Glutamatergic neuron (in vitro differentiated cells): ENCODE results near the gene WAC. TPM values are rescaled to one million over a fixed set of nuclear protein-coding genes. Genes with fewer than 3 reads are reported as not detected.

Source experiments
- DNase-seq: peaks from one replicate; pipeline ENCODE4 v3.0.0; 2022
- H3K27ac Mint-ChIP-seq: one replicate; pipeline ENCODE4 v1.8.0; 2020; ENCODE audit warnings: mild to moderate bottlenecking, mixed read lengths, inconsistent platforms; ENCODE audit not compliant: unreplicated experiment
- H3K27me3 Mint-ChIP-seq: one replicate; pipeline ENCODE4 v1.8.0; 2020; ENCODE audit warnings: mild to moderate bottlenecking, moderate library complexity, mixed read lengths, inconsistent platforms; ENCODE audit not compliant: unreplicated experiment
- H3K36me3 Mint-ChIP-seq: one replicate; pipeline ENCODE4 v1.8.0; 2020; ENCODE audit warnings: mild to moderate bottlenecking, mixed read lengths, inconsistent platforms; ENCODE audit not compliant: unreplicated experiment
- H3K4me1 Mint-ChIP-seq: one replicate; pipeline ENCODE4 v1.8.0; 2020; ENCODE audit warnings: mild to moderate bottlenecking, low read depth, mixed read lengths, inconsistent platforms; ENCODE audit not compliant: unreplicated experiment
- H3K4me3 Mint-ChIP-seq: one replicate; pipeline ENCODE4 v1.8.0; 2020; ENCODE audit warnings: mild to moderate bottlenecking, mixed read lengths, inconsistent platforms; ENCODE audit not compliant: unreplicated experiment
- H3K9me3 Mint-ChIP-seq: one replicate; pipeline ENCODE4 v1.8.0; 2020; ENCODE audit warnings: mild to moderate bottlenecking, moderate library complexity, mixed read lengths, inconsistent platforms; ENCODE audit not compliant: unreplicated experiment
- total RNA-seq: library from RNA; stranded (reverse); fragmentation: NEBNext Ultra II Directional; extraction: Animal tissue kit (Norgen Biotek cat#: 25700); gene quantifications from one replicate; pipeline ENCODE4 v1.2.1, GENCODE V29; 2021; ENCODE audit not compliant: unreplicated experiment
- TF ChIP-seq, protein P1 (sequence below): fragments of 200-600 bp; sonication (generic); IDR thresholded peaks from one replicate; pipeline ENCODE4 v1.5.0; 2021; ENCODE audit not compliant: partially characterized antibody, unreplicated experiment

WAC gene
- total RNA-seq, 1 donor from 2014 or later: 121 TPM

DNA sequence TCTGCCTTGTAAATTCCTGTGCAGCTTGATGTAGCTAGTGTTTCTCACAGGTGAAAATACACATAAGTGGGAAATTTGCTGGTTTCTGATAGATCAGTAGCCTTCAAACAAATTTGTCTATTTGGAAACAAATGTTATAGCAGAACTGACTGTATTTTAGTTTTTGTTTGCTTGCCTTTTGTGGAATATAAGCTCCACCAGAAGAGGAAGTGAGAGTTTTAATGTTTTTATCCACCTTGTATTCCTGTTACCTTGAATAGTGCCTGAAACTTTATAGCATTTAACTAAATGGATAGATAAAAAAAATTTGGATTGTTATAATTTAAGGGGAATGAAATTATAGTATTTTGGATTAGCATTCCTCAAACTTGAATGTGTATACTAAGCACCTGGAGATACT is 9.8 kb downstream of the WAC start:
- peaks cover 6% of the 10 kb centered on the region for H3K4me1 Mint-ChIP-seq
- H3K27ac Mint-ChIP-seq: no peak overlapping the region
- H3K9me3 Mint-ChIP-seq: no peaks in the 10 kb centered on the region
- H3K4me3 Mint-ChIP-seq: no peak overlapping the region
- H3K36me3 Mint-ChIP-seq: no peaks in the 10 kb centered on the region
- TF ChIP-seq, protein P1, sequence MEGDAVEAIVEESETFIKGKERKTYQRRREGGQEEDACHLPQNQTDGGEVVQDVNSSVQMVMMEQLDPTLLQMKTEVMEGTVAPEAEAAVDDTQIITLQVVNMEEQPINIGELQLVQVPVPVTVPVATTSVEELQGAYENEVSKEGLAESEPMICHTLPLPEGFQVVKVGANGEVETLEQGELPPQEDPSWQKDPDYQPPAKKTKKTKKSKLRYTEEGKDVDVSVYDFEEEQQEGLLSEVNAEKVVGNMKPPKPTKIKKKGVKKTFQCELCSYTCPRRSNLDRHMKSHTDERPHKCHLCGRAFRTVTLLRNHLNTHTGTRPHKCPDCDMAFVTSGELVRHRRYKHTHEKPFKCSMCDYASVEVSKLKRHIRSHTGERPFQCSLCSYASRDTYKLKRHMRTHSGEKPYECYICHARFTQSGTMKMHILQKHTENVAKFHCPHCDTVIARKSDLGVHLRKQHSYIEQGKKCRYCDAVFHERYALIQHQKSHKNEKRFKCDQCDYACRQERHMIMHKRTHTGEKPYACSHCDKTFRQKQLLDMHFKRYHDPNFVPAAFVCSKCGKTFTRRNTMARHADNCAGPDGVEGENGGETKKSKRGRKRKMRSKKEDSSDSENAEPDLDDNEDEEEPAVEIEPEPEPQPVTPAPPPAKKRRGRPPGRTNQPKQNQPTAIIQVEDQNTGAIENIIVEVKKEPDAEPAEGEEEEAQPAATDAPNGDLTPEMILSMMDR: no peak
- DNase-seq: no peak
- no peaks in the 10 kb centered on the region for H3K27me3 Mint-ChIP-seq

DNA sequence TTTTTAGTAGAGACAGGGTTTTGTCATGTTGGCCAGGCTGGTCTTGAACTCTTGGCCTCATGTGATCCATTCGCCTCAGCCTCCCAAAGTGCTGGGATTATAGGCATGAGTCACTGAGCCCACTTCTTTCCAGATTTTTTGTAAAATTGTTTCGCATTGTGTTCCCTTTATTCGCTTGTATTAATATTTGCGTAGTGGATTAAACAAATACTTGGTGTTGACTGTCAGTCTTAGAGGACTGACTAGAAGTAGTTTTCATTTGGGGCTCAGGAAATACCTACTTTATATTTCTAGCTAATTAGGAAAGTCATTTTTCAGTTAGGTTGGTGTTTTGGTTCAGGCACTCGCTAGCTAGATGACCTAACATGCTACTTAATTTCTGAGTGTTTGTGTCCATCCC is 11.1 kb downstream of the WAC start:
- Mint-ChIP-seq H3K9me3 (no peaks in the 10 kb centered on the region), H3K27me3 (no peaks in the 10 kb centered on the region), H3K4me3 (no peak overlapping the region), H3K27ac (no peak overlapping the region), H3K4me1 (peaks cover 8% of the 10 kb centered on the region), H3K36me3 (no peaks in the 10 kb centered on the region)
- no peak for DNase-seq
- TF ChIP-seq, protein P1: no peak

DNA sequence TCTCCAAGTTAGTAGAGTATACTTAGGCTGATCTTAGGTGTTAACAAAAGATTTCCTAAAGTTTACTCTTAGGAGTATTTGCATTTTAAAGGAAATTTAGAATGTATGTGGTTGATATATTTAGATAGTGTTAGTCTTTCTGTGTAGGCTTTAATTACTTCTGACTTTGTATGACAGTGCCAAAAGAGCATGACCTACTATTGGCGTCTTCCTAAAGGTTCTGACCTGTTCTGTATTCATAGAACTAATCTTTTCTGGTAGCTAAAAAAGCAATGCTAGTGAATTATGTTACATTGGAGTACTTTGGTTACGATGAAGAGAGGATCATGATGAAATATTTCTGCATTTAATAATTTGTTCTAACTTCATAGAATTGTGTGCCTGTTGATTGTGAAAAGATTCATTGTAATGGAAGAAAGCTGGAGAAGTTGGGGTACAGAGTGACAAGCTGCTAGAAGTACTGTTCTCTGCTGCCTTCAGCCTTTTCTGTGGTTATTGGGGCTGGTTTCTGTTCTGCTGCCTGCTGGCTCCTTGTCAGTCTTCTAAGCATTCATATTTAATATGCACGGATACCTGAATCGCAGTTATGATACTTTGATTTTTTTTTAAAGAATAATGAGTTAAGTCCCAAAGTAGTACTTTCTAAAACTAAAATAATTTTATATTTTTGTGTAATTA is 13.2 kb downstream of the WAC start:
- no peak for DNase-seq
- no peak overlapping the region for H3K27ac Mint-ChIP-seq
- no peak overlapping the region for H3K4me3 Mint-ChIP-seq
- no peaks in the 10 kb centered on the region for H3K36me3 Mint-ChIP-seq
- TF ChIP-seq, protein P1: no peak
- no peaks in the 10 kb centered on the region for H3K27me3 Mint-ChIP-seq
- peaks cover 8% of the 10 kb centered on the region for H3K4me1 Mint-ChIP-seq
- H3K9me3 Mint-ChIP-seq: no peaks in the 10 kb centered on the region

DNA sequence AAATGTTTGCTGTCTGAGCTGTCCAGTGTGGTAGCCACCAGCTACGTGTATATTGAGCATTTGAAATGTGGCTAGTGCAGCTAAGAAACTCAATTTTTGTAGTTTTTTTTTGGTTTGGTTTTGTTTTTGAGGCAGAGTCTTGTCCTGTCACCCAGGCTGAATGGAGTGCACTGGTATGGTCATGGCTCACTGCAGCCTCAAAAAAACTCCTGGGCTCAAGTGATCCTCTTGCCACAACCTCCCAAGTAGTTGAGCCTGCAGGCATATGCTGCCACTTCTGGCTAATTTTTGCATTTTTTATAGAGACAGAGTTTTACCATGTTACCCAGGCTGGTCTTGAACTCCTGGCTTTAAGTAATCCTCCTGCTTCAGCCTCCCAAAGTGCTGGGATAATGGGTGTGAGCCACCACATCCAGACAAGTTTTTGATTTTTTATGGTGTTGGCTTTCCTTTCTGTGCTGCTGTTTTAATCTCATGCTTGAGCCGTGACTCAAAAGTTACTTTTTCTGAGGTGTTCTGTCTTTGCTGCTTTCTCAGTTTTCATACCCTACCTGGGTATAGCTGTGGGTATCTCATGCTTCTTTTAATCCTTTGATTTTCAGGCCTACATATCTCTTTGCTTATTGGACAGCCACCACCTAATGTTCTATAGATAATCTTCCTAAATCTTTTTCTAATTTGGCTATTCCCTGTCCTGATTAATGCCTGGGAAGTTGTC is 16.0 kb downstream of the WAC start:
- H3K27ac Mint-ChIP-seq: no peak overlapping the region
- no peaks in the 10 kb centered on the region for H3K9me3 Mint-ChIP-seq
- H3K4me3 Mint-ChIP-seq: no peak overlapping the region
- H3K27me3 Mint-ChIP-seq: no peaks in the 10 kb centered on the region
- TF ChIP-seq, protein P1: no peak
- DNase-seq: no peak
- H3K4me1 Mint-ChIP-seq: peaks cover 2% of the 10 kb centered on the region
- no peaks in the 10 kb centered on the region for H3K36me3 Mint-ChIP-seq

DNA sequence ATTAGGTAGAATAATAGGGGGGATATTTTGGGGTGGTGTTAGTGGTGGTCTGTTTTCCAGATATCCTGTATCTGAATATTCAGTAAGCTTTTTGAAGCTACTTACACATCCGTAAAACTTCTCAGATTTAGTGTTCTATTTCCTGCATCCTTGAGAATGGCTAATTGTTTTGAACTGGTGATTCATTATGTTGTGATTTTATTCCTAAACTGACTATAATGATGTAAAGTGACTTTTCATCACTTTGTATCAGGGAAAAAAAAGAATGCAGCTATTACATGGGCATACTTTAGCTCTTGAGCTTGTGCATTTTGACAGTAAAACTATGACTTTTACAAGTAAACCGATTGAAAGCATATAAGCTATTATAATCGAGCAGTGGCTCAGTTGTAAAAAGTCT is 18.2 kb downstream of the WAC start:
- Mint-ChIP-seq H3K9me3 (no peaks in the 10 kb centered on the region), H3K27me3 (no peaks in the 10 kb centered on the region), H3K4me3 (no peak overlapping the region), H3K4me1 (peaks cover 2% of the 10 kb centered on the region), H3K36me3 (no peaks in the 10 kb centered on the region), H3K27ac (no peak overlapping the region)
- TF ChIP-seq, protein P1: no peak
- DNase-seq: no peak
